ENCODE measurements around the gene VSTM2B. TPM values are rescaled to one million over a fixed set of nuclear protein-coding genes. Genes with fewer than 3 reads are reported as not detected.

Gene VSTM2B
- total RNA-seq, 1 experiment from 2014 or later, result 0.31 TPM

DNA sequence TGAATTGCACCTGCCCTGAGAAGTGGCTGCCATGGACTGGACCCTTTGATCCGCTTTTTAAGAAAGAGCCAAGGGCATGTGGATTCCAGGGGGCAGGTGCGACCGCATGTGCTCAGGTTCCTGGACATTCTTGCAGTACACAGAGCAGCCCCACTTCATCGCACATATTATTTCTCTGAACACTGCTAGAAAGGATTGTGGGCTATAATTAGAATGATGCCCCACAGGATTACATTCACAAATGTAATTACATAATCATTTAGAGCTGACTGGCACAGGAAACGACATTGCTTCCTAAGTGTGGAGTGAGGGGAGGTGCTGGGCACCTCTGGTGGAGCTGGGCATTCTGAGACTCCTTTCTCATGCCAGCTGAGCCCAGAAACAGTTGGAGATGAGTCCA is 37.5 kb upstream of the VSTM2B start:
- Mint-ChIP-seq H3K27me3 (ENCODE audit: low read depth) (peaks cover 35% of the 10 kb centered on the region), H3K27ac (no peak overlapping the region), H3K9me3 (no peaks in the 10 kb centered on the region; a peak in 1 of 5 replicates), H3K4me1 (peaks cover 14 to 24% of the 10 kb centered on the region in 2 experiments), H3K4me3 (no peak overlapping the region), H3K36me3 (ENCODE audit: insufficient read depth in 1 of 3, low read depth in 3 of 3) (no peaks in the 10 kb centered on the region)
- Histone ChIP-seq H3K79me1 (ENCODE audit: insufficient read depth, low read depth, low read length, poor library complexity, severe bottlenecking) (no peaks in the 10 kb centered on the region), H3K4me2 (ENCODE audit: insufficient read depth, insufficient read length, low read length) (no peak overlapping the region), H4K8ac (replicated peaks; ENCODE audit: insufficient read length, low read depth, low read length) (no peak overlapping the region), H2AK5ac (ENCODE audit: insufficient read length, low read length) (no peak overlapping the region), H3K27me3 (ENCODE audit: insufficient read depth, low read length) (no peaks in the 10 kb centered on the region), H3K4ac (ENCODE audit: low read depth, low read length) (no peak overlapping the region), H4K5ac (ENCODE audit: insufficient read length, low read depth, low read length) (no peak overlapping the region), H2BK20ac (ENCODE audit: low read depth, low read length, poor library complexity, severe bottlenecking) (no peak overlapping the region), H3K9ac (ENCODE audit: extremely low read depth, insufficient read length, low read length) (no peak overlapping the region), H3K56ac (ENCODE audit: insufficient read length, low read depth, low read length) (no peak overlapping the region), H3K23ac (ENCODE audit: insufficient read length, low read depth, low read length) (no peak overlapping the region), H3K9me3 (ENCODE audit: control insufficient read depth, low read depth, low read length) (no peaks in the 10 kb centered on the region), H4K20me1 (ENCODE audit: control insufficient read depth, insufficient read depth, insufficient read length) (no peaks in the 10 kb centered on the region), H3K18ac (ENCODE audit: insufficient read length, low read depth, low read length) (no peak overlapping the region), H2BK12ac (ENCODE audit: insufficient read length, low read depth, low read length) (no peak overlapping the region), H2BK5ac (ENCODE audit: insufficient read length, low read length) (no peak overlapping the region), H3K27ac (ENCODE audit: insufficient read length, low read depth, low read length) (no peak overlapping the region), H3K14ac (ENCODE audit: insufficient read depth, low read length) (no peak overlapping the region), H3K4me1 (ENCODE audit: insufficient read depth, low read length) (no peaks in the 10 kb centered on the region; the same call in 1 of the 2 replicates), H2AFZ (ENCODE audit: low read length) (no peak overlapping the region), H3K79me2 (ENCODE audit: insufficient read depth, low read length) (no peaks in the 10 kb centered on the region), H3T11ph (ENCODE audit: low read length) (no peak overlapping the region), H2BK120ac (ENCODE audit: low read depth, low read length, poor library complexity, severe bottlenecking) (no peak overlapping the region), H3K23me2 (ENCODE audit: insufficient read length, low read depth, low read length, poor library complexity, severe bottlenecking) (no peaks in the 10 kb centered on the region), H4K91ac (ENCODE audit: insufficient read length, low read depth, low read length) (no peak overlapping the region), H2BK15ac (ENCODE audit: low read depth, low read length) (no peak overlapping the region)
- TF ChIP-seq, protein P1, sequence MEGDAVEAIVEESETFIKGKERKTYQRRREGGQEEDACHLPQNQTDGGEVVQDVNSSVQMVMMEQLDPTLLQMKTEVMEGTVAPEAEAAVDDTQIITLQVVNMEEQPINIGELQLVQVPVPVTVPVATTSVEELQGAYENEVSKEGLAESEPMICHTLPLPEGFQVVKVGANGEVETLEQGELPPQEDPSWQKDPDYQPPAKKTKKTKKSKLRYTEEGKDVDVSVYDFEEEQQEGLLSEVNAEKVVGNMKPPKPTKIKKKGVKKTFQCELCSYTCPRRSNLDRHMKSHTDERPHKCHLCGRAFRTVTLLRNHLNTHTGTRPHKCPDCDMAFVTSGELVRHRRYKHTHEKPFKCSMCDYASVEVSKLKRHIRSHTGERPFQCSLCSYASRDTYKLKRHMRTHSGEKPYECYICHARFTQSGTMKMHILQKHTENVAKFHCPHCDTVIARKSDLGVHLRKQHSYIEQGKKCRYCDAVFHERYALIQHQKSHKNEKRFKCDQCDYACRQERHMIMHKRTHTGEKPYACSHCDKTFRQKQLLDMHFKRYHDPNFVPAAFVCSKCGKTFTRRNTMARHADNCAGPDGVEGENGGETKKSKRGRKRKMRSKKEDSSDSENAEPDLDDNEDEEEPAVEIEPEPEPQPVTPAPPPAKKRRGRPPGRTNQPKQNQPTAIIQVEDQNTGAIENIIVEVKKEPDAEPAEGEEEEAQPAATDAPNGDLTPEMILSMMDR (conservative IDR thresholded peaks at IDR 0.05), result no peak
- DNase-seq, result no peak
- no CpG with 5 or more reads among the region's 5 CpGs for WGBS (ENCODE audit: extremely low coverage, insufficient read length, low lambda C conversion rate)
